IPS DF 6.9 (cell line): ENCODE results near the gene CLBA1.

Source experiments
- DNase-seq: peaks from one replicate; pipeline ENCODE4 v3.0.0-alpha.2; 2013; ENCODE audit warnings: low read depth, low spot score
- H3K27ac ChIP-seq: one replicate; pipeline ENCODE4 v1.5.1; 2013; ENCODE audit warnings: low read length, control low read depth
- H3K27me3 ChIP-seq: 2 replicates; pipeline ENCODE4 v1.6.1; 2013; ENCODE audit warnings: mild to moderate bottlenecking, low read length; ENCODE audit not compliant: control insufficient read depth, insufficient read depth
- H3K36me3 ChIP-seq: 2 replicates; pipeline ENCODE4 v1.6.1; 2013; ENCODE audit warnings: low read length; ENCODE audit not compliant: control insufficient read depth, insufficient read depth
- H3K4me1 ChIP-seq: 2 replicates; pipeline ENCODE4 v1.6.1; 2013; ENCODE audit warnings: low read length; ENCODE audit not compliant: control insufficient read depth, insufficient read depth
- H3K4me3 ChIP-seq: 2 replicates; pipeline ENCODE4 v1.5.1; 2013; ENCODE audit warnings: mild to moderate bottlenecking, low read length
- H3K9me3 ChIP-seq: 2 replicates; pipeline ENCODE4 v1.6.1; 2013; ENCODE audit warnings: low read length, inconsistent platforms; ENCODE audit not compliant: control insufficient read depth, insufficient read depth
- WGBS: extraction: QIAGEN DNeasy Blood & Tissue Kit; methylation state at CpG from one replicate; pipeline ENCODE4 v1.1.7; 2013; ENCODE audit warnings: mixed read lengths, missing lambda C conversion rate; ENCODE audit not compliant: insufficient read length, insufficient coverage; 5-methylcytosine and 5-hydroxymethylcytosine counted together

The CLBA1 gene

DNA sequence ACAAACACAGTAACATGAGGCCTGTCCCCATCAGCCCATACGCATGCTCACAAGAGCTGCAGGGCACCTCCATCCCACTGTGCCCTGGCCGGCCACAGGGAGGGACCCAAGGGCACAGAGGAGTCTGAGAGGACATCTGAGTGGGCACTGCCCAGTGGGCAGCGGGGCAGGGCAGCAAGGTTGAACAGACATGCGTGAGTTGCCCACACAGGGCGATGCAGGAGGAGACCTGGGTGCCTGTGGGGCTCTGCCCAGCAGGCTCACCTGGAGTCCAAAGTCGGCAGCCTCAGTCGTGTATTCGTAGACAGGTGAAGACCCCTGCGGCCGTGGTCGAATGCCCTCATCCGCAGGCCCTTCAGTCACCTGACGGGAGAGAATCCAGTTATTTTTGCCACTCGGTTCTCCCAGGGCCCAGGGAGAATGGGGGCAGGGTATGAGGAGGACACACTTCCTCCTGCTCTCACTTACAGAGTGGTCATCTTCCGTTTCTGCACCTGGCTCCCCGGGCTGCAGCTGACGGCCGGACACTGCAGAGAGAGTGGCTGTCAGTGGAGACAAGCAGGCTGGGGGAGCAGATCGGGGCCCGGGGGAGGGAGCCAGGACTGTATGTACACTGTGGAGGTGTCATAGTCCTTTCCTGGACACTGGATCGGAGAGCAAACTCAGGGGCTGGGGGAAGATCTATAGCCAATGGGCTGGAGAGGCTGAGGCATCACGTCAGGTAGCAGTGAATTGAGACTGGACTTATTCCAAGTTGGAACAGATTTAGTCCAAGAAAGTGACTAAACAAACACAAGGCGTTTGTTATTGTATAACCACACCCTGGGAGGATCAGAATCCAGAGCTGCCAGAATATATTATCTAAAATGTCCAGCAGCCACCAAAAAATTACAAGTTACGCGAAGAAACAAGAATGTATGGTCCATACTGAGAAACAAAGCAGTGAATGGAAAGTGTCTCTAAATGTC lies 28.2 kb upstream of the CLBA1 start:
- H3K27me3 ChIP-seq = no peaks in the 10 kb centered on the region
- WGBS = no CpG with 5 or more reads among the region's 25 CpGs
- no peak for DNase-seq

DNA sequence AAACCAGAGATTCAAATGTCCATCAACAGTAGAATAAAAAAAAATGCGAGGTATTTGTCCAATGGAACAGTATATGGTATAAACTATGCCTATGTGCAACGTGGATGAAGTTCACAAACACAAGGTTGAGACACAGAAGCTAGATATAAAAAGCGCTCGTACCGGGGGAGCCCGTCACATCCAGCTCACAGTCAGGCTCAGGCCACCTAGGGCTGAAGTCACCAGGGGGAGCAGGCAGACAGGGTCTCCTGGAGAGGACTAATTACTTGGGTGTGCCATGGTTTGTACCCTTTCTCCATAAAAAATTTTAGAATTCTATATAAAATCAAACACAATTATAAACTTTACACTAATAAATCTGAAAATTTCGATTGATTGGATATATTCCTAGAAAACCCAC lies 21.0 kb upstream of the CLBA1 start:
- 100% methylated on average over 1 of the region's 7 CpGs for WGBS
- Histone ChIP-seq H3K27ac (no peak overlapping the region), H3K4me1 (peaks cover 10% of the 10 kb centered on the region), H3K36me3 (no peaks in the 10 kb centered on the region), H3K27me3 (no peaks in the 10 kb centered on the region), H3K9me3 (no peaks in the 10 kb centered on the region), H3K4me3 (no peak overlapping the region)
- no peak for DNase-seq

More for the DNA sequence above, 28.2 kb upstream of the CLBA1 start:
- H3K4me3 ChIP-seq = no peak overlapping the region
- H3K4me1 ChIP-seq = no peaks in the 10 kb centered on the region
- no peaks in the 10 kb centered on the region for H3K9me3 ChIP-seq
- no peak overlapping the region for H3K27ac ChIP-seq
- no peaks in the 10 kb centered on the region for H3K36me3 ChIP-seq

DNA sequence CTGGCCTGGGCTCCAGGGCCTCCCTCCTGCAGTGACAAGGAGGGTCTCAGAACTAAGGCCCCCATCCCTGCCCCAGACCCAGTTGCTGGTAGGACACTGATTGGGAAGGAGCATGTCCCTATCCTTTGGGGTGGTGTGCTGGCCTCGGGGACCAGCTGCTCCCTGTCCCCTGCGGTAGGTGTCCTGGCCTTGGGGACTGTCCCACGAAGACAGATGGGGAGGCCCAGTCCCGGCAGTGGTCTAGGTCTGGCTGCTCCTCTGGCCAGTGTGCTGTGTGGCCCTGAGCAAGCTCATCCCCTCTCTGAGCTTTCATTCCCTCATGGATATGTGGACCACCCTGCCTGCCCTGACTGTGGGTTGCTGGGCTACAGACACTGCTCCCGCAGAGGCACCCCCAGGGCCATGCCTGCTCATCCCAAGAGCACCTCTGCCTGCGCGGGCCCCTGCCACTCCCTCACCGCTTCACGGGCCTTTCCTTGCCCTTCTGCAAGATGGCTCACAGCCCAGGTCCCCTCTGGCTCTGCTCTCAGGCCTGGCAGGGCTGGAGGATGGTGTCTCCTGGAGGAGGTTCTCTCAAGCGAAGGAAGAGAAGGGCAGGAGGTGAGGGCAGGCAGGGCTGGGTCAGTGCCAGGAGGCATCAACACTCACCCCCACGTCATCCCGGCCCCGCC lies 19.9 kb upstream of the CLBA1 start:
- H3K27ac ChIP-seq = no peak overlapping the region

DNA sequence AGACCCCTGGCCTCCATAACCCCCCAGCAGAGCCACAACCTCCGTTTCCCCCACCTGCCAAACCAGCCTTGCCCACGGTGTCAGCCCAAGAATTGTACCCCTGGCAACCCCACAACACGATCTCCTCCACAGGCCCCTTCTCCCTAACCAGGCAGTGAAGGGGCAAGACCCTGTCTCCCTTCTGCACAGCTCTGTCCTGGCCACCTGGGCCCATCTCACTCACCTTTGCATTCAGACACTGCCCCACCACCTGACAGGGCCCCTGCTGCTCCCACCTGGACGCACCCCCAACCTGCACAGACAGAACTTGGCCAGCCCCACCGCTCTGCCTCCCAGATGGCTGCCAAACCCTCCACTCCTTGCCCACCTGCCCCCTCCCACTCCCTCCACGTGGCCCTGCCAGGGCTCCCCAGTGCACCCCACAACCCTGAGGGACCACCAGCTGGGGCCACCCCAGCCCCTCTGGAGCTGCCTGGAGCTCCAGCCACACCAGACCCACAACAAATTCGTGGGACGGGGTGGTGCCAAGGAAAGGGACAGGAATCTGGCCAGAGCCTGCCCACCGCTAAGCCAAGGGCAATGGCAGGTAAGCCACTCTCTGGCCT lies 19.2 kb upstream of the CLBA1 start:
- no peak overlapping the region for H3K4me3 ChIP-seq
- WGBS = no CpG with 5 or more reads among the region's 9 CpGs
- H3K9me3 ChIP-seq = no peaks in the 10 kb centered on the region
- no peak overlapping the region for H3K27ac ChIP-seq
- H3K36me3 ChIP-seq = no peaks in the 10 kb centered on the region
- no peak for DNase-seq
- no peaks in the 10 kb centered on the region for H3K27me3 ChIP-seq
- peaks cover 13% of the 10 kb centered on the region for H3K4me1 ChIP-seq

More for the DNA sequence above, 19.9 kb upstream of the CLBA1 start:
- H3K4me3 ChIP-seq = no peak overlapping the region
- DNase-seq = no peak
- H3K36me3 ChIP-seq = no peaks in the 10 kb centered on the region
- no peaks in the 10 kb centered on the region for H3K27me3 ChIP-seq
- peaks cover 13% of the 10 kb centered on the region for H3K4me1 ChIP-seq
- H3K9me3 ChIP-seq = no peaks in the 10 kb centered on the region
- WGBS = no CpG with 5 or more reads among the region's 13 CpGs

DNA sequence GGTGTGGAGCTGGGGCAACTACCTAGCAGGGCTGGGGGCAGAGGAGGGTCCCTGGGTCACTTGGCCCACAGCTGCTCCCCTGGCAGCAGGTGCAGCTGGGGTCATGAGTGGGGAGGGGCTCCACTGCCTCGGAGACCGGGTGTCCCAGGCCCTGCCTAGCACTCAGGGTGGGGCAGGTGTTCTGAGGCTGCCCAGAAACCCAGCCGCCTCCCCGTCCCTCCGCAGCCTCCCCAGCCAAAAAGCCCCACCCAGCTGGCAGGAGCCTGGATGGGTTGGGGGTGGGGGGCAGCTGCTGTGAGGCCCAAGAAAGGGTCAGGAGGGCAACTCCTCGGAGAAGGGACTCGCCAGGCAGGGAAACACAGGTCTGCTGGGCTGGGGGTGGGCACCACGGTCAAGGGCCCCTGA lies 18.6 kb upstream of the CLBA1 start:
- no peak for DNase-seq
- H3K36me3 ChIP-seq = no peaks in the 10 kb centered on the region
- H3K4me3 ChIP-seq = no peak overlapping the region
- H3K27ac ChIP-seq = no peak overlapping the region
- WGBS = no CpG with 5 or more reads among the region's 8 CpGs
- H3K27me3 ChIP-seq = no peaks in the 10 kb centered on the region
- peaks cover 13% of the 10 kb centered on the region for H3K4me1 ChIP-seq
- H3K9me3 ChIP-seq = no peaks in the 10 kb centered on the region

DNA sequence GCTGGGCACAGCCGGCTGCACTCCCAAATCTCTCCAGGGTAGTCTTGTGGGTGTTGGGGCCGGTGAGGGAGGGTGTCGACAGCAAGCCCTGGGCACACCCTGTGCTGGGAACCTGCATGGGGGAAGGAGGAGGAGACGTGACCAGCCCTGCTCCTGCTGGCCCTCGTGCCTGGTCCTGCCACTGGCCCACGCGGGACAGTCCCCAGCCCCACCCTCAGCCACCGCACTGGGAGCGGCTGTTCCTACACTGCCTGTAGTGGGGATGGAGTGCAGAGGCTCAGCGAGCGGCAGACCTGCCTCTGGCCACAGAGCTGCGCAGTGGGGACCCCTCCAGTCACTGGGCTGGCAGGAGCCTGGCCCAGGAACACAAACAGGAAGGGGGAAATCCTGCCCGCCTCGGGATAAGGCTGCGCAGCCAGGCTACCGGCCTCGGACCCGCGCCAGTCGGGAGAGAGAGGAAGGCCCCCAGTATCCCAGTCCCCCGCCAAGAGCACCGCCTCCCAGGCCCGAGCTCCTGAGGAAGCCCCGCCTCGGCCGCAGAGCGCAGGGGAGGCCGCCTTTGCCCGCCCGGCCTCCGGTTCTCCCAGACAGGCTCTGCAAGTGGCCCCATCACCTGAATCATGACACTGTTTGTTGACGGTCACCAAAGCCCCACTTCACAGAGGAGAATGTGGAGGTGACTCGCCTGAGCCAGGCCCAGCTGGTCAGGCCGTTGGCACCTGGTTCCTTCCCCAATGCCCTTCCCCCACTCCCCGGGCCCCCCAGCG lies 18.0 kb upstream of the CLBA1 start:
- DNase-seq = no peak
- no peaks in the 10 kb centered on the region for H3K27me3 ChIP-seq
- no peaks in the 10 kb centered on the region for H3K9me3 ChIP-seq
- H3K4me3 ChIP-seq = peak overlapping the region; percentile 16; the same call in 1 of the 2 replicates
- WGBS = no CpG with 5 or more reads among the region's 36 CpGs
- no peak overlapping the region for H3K27ac ChIP-seq
- H3K36me3 ChIP-seq = no peaks in the 10 kb centered on the region
- peaks cover 13% of the 10 kb centered on the region for H3K4me1 ChIP-seq

DNA sequence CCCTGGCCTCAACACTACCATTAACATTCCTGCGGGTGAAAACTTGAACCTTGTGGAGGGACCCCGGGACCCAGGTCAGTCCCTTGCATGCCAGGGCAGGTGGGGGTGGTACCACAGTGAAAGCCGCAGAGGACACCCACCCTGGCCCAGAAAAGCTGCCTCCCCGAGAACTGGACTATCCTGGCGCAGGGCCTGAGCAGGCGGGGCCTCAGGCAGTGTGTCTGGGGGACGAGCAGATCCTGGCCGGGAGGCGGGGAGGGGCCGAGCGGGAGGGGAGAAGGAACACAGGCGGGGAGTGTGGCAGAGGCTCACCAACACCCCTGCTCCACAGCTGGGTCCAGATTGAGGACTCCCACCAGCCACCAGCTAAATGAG lies 17.4 kb upstream of the CLBA1 start:
- Histone ChIP-seq H3K4me1 (peaks cover 13% of the 10 kb centered on the region), H3K36me3 (no peaks in the 10 kb centered on the region), H3K4me3 (peak overlapping the region; percentile 16; the same call in 1 of the 2 replicates), H3K9me3 (no peaks in the 10 kb centered on the region), H3K27me3 (no peaks in the 10 kb centered on the region), H3K27ac (no peak overlapping the region)
- no peak for DNase-seq
- WGBS = no CpG with 5 or more reads among the region's 12 CpGs

DNA sequence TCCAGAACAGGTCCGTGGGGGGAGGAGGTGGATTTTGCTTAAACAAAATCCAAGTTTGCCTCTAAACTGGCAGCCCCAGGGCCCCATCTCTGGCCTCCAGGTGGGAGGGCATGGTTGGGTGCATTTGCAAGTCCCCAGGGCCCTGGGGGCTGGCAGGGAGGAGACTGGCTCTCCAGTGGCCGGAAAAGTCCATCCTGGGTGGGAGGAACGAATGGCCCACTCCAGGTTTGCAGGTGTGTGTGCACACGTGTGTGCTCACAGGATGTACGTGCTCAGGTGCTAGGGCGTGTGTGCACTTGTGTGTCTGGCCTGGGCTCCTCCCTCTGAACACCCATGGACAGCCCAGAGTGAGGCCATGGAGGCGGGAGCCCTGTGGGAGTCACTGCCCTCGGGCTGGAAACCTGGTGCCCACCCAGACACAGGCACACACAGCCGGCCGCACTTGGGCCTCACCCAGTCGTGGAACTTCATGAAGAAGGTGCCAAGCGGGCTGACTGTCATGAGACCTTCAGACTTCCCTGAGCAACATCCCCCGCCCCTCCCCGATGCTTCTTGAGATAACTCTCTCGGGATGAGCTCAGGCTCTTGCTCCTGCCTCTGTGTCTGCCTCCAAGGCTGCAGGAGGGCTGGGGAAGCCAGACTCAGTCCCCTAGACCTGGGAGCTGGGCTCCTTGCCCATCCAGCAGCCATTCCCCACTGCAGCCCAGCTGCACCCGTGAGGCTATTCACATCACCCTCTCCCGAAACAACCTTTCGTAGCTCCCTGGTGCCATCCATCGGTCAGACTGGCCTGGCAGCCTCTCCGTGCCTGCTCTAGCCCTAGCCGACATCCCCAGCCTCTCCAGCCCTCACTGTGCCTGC lies 16.8 kb upstream of the CLBA1 start:
- H3K4me1 ChIP-seq = peaks cover 13% of the 10 kb centered on the region
- H3K27ac ChIP-seq = no peak overlapping the region
- H3K4me3 ChIP-seq = no peak overlapping the region
- no peaks in the 10 kb centered on the region for H3K27me3 ChIP-seq
- WGBS = no CpG with 5 or more reads among the region's 21 CpGs
- H3K9me3 ChIP-seq = no peaks in the 10 kb centered on the region
- no peak for DNase-seq
- no peaks in the 10 kb centered on the region for H3K36me3 ChIP-seq

DNA sequence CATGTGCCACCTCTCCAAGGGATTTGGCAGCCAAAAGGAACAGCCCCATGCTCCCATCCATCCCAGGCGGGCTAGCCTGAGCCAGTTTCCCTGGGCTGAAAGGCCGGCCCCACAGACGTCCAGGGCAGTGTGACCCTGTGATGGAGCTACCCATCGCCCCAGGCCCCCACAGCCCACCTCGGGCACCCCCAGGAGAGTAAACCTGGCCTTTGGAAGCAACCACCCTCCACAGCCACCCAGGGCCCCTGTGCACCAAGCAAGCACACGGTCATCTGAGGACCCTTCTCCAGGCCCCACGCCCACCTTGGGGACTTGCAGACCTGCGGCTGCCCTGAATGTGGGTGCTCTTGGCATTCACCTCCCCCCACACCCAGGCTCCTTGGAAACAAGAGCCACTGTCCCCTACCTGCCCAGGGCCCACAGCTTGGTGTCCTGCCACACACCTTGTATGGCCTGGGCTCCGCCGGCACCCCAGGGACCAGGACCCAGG lies 15.8 kb upstream of the CLBA1 start:
- Histone ChIP-seq H3K4me1 (peaks cover 13% of the 10 kb centered on the region), H3K4me3 (no peak overlapping the region), H3K27ac (no peak overlapping the region), H3K36me3 (no peaks in the 10 kb centered on the region), H3K9me3 (no peaks in the 10 kb centered on the region), H3K27me3 (no peaks in the 10 kb centered on the region)
- no CpG with 5 or more reads among the region's 10 CpGs for WGBS
- DNase-seq = no peak
